OCI-LY1 (cell line): ENCODE measurements around the gene SPINK7.

Experiments used
- H2AFZ ChIP-seq: fragments of 200-600 bp; sonication (generic), shearing (Covaris generic); 2 replicates; pipeline ENCODE4 v1.6.0; 2014; ENCODE audit warnings: antibody characterized with exemption, mild to moderate bottlenecking, low read length
- H3F3A ChIP-seq: fragments of 200-600 bp; sonication (generic), shearing (Covaris generic); 2 replicates; pipeline ENCODE4 v1.6.0; 2014; ENCODE audit warnings: mild to moderate bottlenecking, antibody characterized with exemption, low read length, moderate library complexity; ENCODE audit not compliant: insufficient read depth
- H3K27ac ChIP-seq: fragments of 200-600 bp; sonication (generic); 2 replicates; pipeline ENCODE4 v1.5.1; 2014; ENCODE audit warnings: low read length, mixed run types, mild to moderate bottlenecking, low read depth; ENCODE audit not compliant: poor library complexity, severe bottlenecking
- H3K27me3 ChIP-seq: fragments of 200-600 bp; sonication (generic); 2 replicates; pipeline ENCODE4 v1.6.0; 2014; ENCODE audit warnings: antibody characterized with exemption, mild to moderate bottlenecking, low read length, moderate library complexity; ENCODE audit not compliant: insufficient read depth
- H3K36me3 ChIP-seq: fragments of 200-600 bp; sonication (generic); 2 replicates; pipeline ENCODE4 v1.6.1; 2014; ENCODE audit warnings: mild to moderate bottlenecking, antibody characterized with exemption, low read length, moderate library complexity, mixed read lengths; ENCODE audit not compliant: insufficient read depth
- H3K4me1 ChIP-seq: fragments of 200-600 bp; sonication (generic); 2 replicates; pipeline ENCODE4 v1.5.1; 2014; ENCODE audit warnings: mild to moderate bottlenecking, low read length, moderate library complexity; ENCODE audit not compliant: insufficient read depth, severe bottlenecking
- H3K4me2 ChIP-seq: fragments of 200-600 bp; sonication (generic), shearing (Covaris generic); 2 replicates; pipeline ENCODE4 v1.6.1; 2014; ENCODE audit warnings: low read length
- H3K4me3 ChIP-seq: fragments of 200-600 bp; sonication (generic); 2 replicates; pipeline ENCODE4 v1.5.1; 2014; ENCODE audit warnings: low read length, low read depth, mild to moderate bottlenecking, mixed read lengths; ENCODE audit not compliant: poor library complexity, severe bottlenecking
- H3K79me2 ChIP-seq: fragments of 200-600 bp; shearing (Covaris generic); 2 replicates; pipeline ENCODE4 v1.6.1; 2016; ENCODE audit warnings: mixed run types, low read length, mixed read lengths; ENCODE audit not compliant: insufficient read depth
- H3K9ac ChIP-seq: fragments of 200-600 bp; sonication (generic), shearing (Covaris generic); 2 replicates; pipeline ENCODE4 v1.6.1; 2014; ENCODE audit warnings: mild to moderate bottlenecking, low read length, mixed read lengths
- H3K9me2 ChIP-seq: fragments of 200-600 bp; sonication (generic), shearing (Covaris generic); 2 replicates; pipeline ENCODE4 v1.6.1; 2014; ENCODE audit warnings: low read depth, mild to moderate bottlenecking, low read length, mixed read lengths
- H3K9me3 ChIP-seq: fragments of 200-600 bp; shearing (Covaris generic); 2 replicates; pipeline ENCODE4 v1.6.1; 2014; ENCODE audit warnings: low read length, mixed read lengths
- H4K20me1 ChIP-seq: fragments of 200-600 bp; sonication (generic), shearing (Covaris generic); 2 replicates; pipeline ENCODE4 v1.6.0; 2016; ENCODE audit warnings: mild to moderate bottlenecking, low read length; ENCODE audit not compliant: insufficient read depth
- EZH2 ChIP-seq: fragments of 200-600 bp; sonication (generic), shearing (Covaris generic); IDR thresholded peaks from 2 replicates; pipeline ENCODE4 v1.8.0; 2017; ENCODE audit warnings: borderline replicate concordance, mixed run types, mild to moderate bottlenecking, antibody characterized with exemption, low read length, moderate library complexity, mixed read lengths
- TF ChIP-seq, protein P1 (sequence below): fragments of 200-600 bp; sonication (generic), shearing (Covaris generic); IDR thresholded peaks from 2 replicates; pipeline ENCODE4 v1.5.1; 2017; ENCODE audit warnings: mild to moderate bottlenecking, antibody characterized with exemption, low read length, moderate library complexity, mixed read lengths

The SPINK7 gene

DNA sequence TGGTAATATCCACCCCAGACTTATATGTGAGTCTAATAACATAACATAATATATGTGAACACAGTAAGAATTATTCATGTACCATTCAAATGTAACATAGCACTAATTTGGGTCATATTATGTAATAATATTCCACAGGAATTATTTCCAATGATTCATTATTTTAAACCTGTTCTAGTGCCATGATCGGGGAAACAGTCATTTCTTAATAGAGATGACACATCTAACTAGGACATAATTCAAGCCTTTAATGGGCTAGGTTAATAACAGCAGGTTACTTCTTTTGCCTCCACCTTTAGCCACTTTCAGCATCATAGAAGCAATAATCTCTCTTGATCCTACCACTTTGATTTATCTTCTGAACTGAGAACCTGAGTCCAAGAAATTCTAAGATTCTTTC is 35.5 kb downstream of the SPINK7 start:
- Histone ChIP-seq H3K9me3 (no peaks in the 10 kb centered on the region), H3K36me3 (no peaks in the 10 kb centered on the region), H2AFZ (no peak overlapping the region), H3K27me3 (no peaks in the 10 kb centered on the region), H3K4me2 (no peak overlapping the region), H3F3A (no peaks in the 10 kb centered on the region), H4K20me1 (no peaks in the 10 kb centered on the region), H3K79me2 (no peaks in the 10 kb centered on the region), H3K4me1 (peaks cover 18% of the 10 kb centered on the region), H3K9me2 (no peaks in the 10 kb centered on the region), H3K9ac (no peak overlapping the region), H3K4me3 (no peak overlapping the region), H3K27ac (no peak overlapping the region)
- TF ChIP-seq, protein P1, sequence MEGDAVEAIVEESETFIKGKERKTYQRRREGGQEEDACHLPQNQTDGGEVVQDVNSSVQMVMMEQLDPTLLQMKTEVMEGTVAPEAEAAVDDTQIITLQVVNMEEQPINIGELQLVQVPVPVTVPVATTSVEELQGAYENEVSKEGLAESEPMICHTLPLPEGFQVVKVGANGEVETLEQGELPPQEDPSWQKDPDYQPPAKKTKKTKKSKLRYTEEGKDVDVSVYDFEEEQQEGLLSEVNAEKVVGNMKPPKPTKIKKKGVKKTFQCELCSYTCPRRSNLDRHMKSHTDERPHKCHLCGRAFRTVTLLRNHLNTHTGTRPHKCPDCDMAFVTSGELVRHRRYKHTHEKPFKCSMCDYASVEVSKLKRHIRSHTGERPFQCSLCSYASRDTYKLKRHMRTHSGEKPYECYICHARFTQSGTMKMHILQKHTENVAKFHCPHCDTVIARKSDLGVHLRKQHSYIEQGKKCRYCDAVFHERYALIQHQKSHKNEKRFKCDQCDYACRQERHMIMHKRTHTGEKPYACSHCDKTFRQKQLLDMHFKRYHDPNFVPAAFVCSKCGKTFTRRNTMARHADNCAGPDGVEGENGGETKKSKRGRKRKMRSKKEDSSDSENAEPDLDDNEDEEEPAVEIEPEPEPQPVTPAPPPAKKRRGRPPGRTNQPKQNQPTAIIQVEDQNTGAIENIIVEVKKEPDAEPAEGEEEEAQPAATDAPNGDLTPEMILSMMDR = no peak
- TF ChIP-seq EZH2 = no peak

GRCh38 chr5:148352696-148353095 is 40.5 kb downstream of the SPINK7 start:
- TF ChIP-seq EZH2 = no peak
- TF ChIP-seq, protein P1 = no peak
- no peak overlapping the region for H3K27ac ChIP-seq

DNA sequence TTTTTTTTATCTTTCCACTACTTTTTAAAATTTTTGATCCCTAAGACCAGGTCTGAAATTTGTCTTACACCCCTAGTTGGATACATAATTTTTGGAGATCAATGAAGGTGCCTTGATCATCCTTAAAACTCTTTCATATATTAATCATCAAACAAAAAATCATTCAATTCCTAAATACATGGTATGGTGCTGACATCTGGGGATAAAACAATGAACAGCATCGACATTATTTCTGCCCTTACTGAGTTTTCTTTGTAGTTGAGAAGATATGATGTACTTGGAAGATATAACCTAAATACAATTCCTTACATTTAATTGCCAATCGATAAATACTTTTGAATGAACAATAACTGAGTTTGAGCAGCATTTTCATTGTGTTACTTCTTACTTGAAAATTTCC is 41.4 kb downstream of the SPINK7 start:
- Histone ChIP-seq H3K9ac (no peak overlapping the region), H3F3A (no peaks in the 10 kb centered on the region), H3K4me3 (no peak overlapping the region), H3K27ac (no peak overlapping the region), H3K79me2 (no peaks in the 10 kb centered on the region), H4K20me1 (no peaks in the 10 kb centered on the region), H3K9me2 (no peaks in the 10 kb centered on the region), H3K4me1 (peaks cover 5% of the 10 kb centered on the region), H3K36me3 (no peaks in the 10 kb centered on the region), H2AFZ (no peak overlapping the region), H3K27me3 (no peaks in the 10 kb centered on the region), H3K4me2 (no peak overlapping the region), H3K9me3 (no peaks in the 10 kb centered on the region)
- TF ChIP-seq, protein P1 = peak; percentile 16; the same call in 1 of the 2 replicates
- no peak for TF ChIP-seq EZH2

More at GRCh38 chr5:148352696-148353095, 40.5 kb downstream of the SPINK7 start:
- no peaks in the 10 kb centered on the region for H4K20me1 ChIP-seq
- peaks cover 5% of the 10 kb centered on the region for H3K4me1 ChIP-seq
- no peaks in the 10 kb centered on the region for H3F3A ChIP-seq
- no peak overlapping the region for H2AFZ ChIP-seq
- no peak overlapping the region for H3K4me3 ChIP-seq
- H3K9me3 ChIP-seq = no peaks in the 10 kb centered on the region
- H3K9ac ChIP-seq = no peak overlapping the region
- H3K27me3 ChIP-seq = no peaks in the 10 kb centered on the region
- no peaks in the 10 kb centered on the region for H3K36me3 ChIP-seq
- no peaks in the 10 kb centered on the region for H3K9me2 ChIP-seq
- H3K4me2 ChIP-seq = no peak overlapping the region
- no peaks in the 10 kb centered on the region for H3K79me2 ChIP-seq
